Activated CD8-positive, alpha-beta memory T cell treated with anti-CD3 and anti-CD28 coated beads, Interleukin-2, amount 50 U/mL, for 48 hours (primary cell): Measurements from ENCODE around the gene ARPC5L.
"Not testable (repeated sequence)": the region's sequence is repeated elsewhere in the genome, so short reads cannot be mapped to it uniquely, and the experiment has no call there.

Experiments used
- DNase-seq: peaks from one replicate; pipeline ENCODE4 v3.0.0-alpha.2; 2020

ARPC5L gene

GRCh38 chr9:124841075-124841821 is 20.7 kb upstream of the ARPC5L start:
- DNase-seq: no peak

- DNase-seq: no peak
These were observed 18.4 kb upstream of the ARPC5L start for GRCh38 chr9:124843456-124844034.

- no peak for DNase-seq
These were observed 17.6 kb upstream of the ARPC5L start for GRCh38 chr9:124844291-124844690.

GRCh38 chr9:124846467-124846866 is 15.5 kb upstream of the ARPC5L start:
- not testable (repeated sequence) for DNase-seq

GRCh38 chr9:124846969-124847368 is 15.0 kb upstream of the ARPC5L start:
- no peak for DNase-seq

- no peak for DNase-seq
These were observed 12.1 kb upstream of the ARPC5L start for GRCh38 chr9:124849801-124850200.

GRCh38 chr9:124852121-124852828 is 9.7 kb upstream of the ARPC5L start:
- no peak for DNase-seq

GRCh38 chr9:124852829-124853531 is 8.9 kb upstream of the ARPC5L start, which contains the start of gene WDR38:
Gene WDR38 (plus strand): TSS chr9:124853460. CDS start chr9:124853532, 72 bp downstream.
- peak; percentile 94 for DNase-seq

- no peak for DNase-seq
These were observed 8.3 kb upstream of the ARPC5L start for GRCh38 chr9:124853605-124854143.

GRCh38 chr9:124854161-124854560 is 7.8 kb upstream of the ARPC5L start:
- no peak for DNase-seq

GRCh38 chr9:124854822-124855221 is 7.1 kb upstream of the ARPC5L start:
- no peak for DNase-seq

GRCh38 chr9:124855566-124855943 is 6.4 kb upstream of the ARPC5L start:
- DNase-seq: no peak

GRCh38 chr9:124855944-124856765 is 5.8 kb upstream of the ARPC5L start:
- DNase-seq: peak; percentile 78

- DNase-seq: peak; percentile 57
These were observed 4.3 kb upstream of the ARPC5L start for GRCh38 chr9:124857533-124858162.

GRCh38 chr9:124858330-124859046 is 3.4 kb upstream of the ARPC5L start:
- DNase-seq: no peak

- DNase-seq: no peak
These were observed 1.9 kb upstream of the ARPC5L start for GRCh38 chr9:124859803-124860581.

GRCh38 chr9:124860582-124861341 is 1.2 kb upstream of the ARPC5L start:
- no peak for DNase-seq

- DNase-seq: no peak
These were observed 1.5 kb downstream of the ARPC5L start for GRCh38 chr9:124863371-124863871.
